RWPE2 (cell line): ENCODE results near the gene EXOC3L2.
A peak's percentile ranks its signal among the peaks of the same experiment; 100 is the strongest.

ENCODE experiments used
- ATAC-seq: fragments of 200-7000 bp; cut with Tn5 transposase; 3 replicates; pipeline ENCODE4 v1.9.1; 2021; ENCODE audit warnings: low read depth
- DNase-seq: peaks from one replicate; pipeline ENCODE4 v3.0.0-alpha.2; 2020; ENCODE audit warnings: low spot score
- H3K27ac ChIP-seq: fragments of 450-650 bp; 2 replicates; pipeline ENCODE4 v1.5.1; 2017; ENCODE audit warnings: mild to moderate bottlenecking; ENCODE audit not compliant: poor library complexity, severe bottlenecking
- H3K27me3 ChIP-seq: fragments of 250-450 bp; sonication (Bioruptor Pico); 2 replicates; pipeline ENCODE4 v1.5.1; 2021; ENCODE audit warnings: mild to moderate bottlenecking, moderate library complexity; ENCODE audit not compliant: insufficient read depth, poor library complexity, severe bottlenecking
- H3K36me3 ChIP-seq: fragments of 250-450 bp; sonication (Bioruptor Pico); 2 replicates; pipeline ENCODE4 v1.5.1; 2020; ENCODE audit warnings: low read depth, mild to moderate bottlenecking, moderate library complexity
- H3K4me1 ChIP-seq: fragments of 250-450 bp; sonication (Bioruptor Pico); 2 replicates; pipeline ENCODE4 v1.5.1; 2021; ENCODE audit warnings: mild to moderate bottlenecking, moderate library complexity; ENCODE audit not compliant: insufficient read depth, poor library complexity, severe bottlenecking
- H3K4me3 ChIP-seq: fragments of 250-450 bp; sonication (Bioruptor Pico); 2 replicates; pipeline ENCODE4 v1.5.1; 2021; ENCODE audit warnings: mild to moderate bottlenecking, moderate library complexity; ENCODE audit not compliant: severe bottlenecking
- H3K9me3 ChIP-seq: fragments of 250-450 bp; sonication (Bioruptor Pico); 2 replicates; pipeline ENCODE4 v1.5.1; 2021; ENCODE audit warnings: mild to moderate bottlenecking, moderate library complexity; ENCODE audit not compliant: severe bottlenecking
- TF ChIP-seq, protein P1 (sequence below): fragments of 450-650 bp; IDR thresholded peaks from one replicate; pipeline ENCODE4 v1.5.1; 2017; ENCODE audit warnings: mild to moderate bottlenecking, moderate library complexity; ENCODE audit not compliant: poor library complexity, severe bottlenecking

The EXOC3L2 gene

DNA sequence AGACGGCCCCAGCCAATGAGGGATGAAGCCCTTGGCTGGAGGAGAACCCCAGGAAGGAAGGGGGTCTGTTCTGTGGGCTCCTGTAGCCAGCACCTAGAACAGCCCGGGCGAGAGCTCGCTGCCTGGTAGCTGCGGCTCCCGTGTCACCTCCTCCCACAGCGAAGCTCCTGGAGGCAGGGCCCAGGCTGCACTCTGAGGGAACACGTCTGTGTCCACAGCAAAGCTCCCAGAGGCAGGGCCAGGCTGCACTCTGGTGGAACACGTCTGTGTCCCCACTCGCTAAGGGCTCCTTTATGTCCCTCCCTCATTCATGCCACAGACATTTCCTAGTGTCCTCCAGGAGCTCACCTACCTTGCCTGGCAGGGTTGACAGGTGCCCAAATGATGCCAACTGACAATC lies 75.6 kb downstream of the EXOC3L2 start:
- TF ChIP-seq, protein P1, sequence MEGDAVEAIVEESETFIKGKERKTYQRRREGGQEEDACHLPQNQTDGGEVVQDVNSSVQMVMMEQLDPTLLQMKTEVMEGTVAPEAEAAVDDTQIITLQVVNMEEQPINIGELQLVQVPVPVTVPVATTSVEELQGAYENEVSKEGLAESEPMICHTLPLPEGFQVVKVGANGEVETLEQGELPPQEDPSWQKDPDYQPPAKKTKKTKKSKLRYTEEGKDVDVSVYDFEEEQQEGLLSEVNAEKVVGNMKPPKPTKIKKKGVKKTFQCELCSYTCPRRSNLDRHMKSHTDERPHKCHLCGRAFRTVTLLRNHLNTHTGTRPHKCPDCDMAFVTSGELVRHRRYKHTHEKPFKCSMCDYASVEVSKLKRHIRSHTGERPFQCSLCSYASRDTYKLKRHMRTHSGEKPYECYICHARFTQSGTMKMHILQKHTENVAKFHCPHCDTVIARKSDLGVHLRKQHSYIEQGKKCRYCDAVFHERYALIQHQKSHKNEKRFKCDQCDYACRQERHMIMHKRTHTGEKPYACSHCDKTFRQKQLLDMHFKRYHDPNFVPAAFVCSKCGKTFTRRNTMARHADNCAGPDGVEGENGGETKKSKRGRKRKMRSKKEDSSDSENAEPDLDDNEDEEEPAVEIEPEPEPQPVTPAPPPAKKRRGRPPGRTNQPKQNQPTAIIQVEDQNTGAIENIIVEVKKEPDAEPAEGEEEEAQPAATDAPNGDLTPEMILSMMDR: no peak
- Histone ChIP-seq H3K9me3 (no peaks in the 10 kb centered on the region), H3K27me3 (no peaks in the 10 kb centered on the region), H3K27ac (no peak overlapping the region), H3K4me1 (no peaks in the 10 kb centered on the region), H3K4me3 (no peak overlapping the region), H3K36me3 (no peaks in the 10 kb centered on the region)
- ATAC-seq (no peak), DNase-seq (peak; percentile 52)

DNA sequence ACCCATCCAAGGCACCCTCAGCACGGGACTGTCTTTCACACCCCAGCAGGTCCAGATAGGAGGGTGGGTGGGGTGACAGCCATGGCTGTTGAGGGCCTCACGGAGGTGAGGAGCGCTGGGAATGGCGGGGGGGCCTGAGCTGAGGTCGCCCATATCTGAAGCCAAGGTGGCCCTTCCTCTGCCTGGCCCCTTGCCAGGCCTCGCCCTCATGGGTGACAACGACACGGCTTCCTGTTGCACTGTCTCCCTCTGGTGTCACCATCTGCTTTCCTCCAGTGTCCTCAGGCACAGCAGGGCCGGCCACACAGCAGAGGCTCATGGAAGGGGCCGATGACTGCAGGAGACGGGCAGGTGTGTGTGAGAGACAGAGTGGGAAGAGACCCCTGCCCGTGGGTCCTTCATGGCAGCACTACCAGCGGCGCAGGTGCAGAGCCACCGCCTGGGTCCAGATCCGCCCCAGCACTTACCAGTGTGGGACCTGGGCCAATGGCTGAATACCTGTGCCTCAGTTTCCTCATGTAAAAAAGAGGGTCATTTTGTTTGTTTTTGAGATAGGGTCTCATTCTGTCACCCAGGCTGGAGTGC lies 76.3 kb downstream of the EXOC3L2 start:
- ATAC-seq (no peak), DNase-seq (peak; percentile 50)
- H3K4me1 ChIP-seq: peaks cover 7% of the 10 kb centered on the region
- H3K27ac ChIP-seq: no peak overlapping the region
- no peaks in the 10 kb centered on the region for H3K36me3 ChIP-seq
- TF ChIP-seq, protein P1: no peak
- H3K9me3 ChIP-seq: no peaks in the 10 kb centered on the region
- H3K27me3 ChIP-seq: no peaks in the 10 kb centered on the region
- no peak overlapping the region for H3K4me3 ChIP-seq

DNA sequence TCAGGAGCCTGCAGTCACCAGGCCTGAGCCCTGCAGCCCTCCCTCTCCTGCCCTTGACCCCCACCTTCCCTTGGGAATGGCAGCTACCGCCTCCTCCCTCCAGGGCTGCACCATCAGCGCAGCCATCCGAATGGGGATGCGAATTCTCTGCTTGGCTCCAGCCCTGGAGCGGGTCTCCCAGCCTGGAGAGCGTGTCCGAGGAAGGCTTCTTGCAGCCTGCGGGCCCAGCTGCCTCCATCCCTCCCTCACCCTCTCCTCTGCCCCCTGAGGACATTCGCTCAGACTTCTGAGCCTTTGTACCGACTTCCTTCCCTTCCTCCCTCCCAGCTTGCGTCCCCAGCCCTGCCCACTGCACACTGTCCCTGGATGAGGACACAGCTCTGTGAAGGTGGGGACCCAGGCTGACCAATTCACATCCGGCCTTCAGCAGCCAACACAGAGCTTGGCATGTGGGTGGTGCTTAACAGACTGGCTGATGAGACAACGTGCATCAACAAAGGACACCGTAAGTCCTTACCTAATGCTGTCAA lies 78.4 kb downstream of the EXOC3L2 start:
- TF ChIP-seq, protein P1: no peak
- DNase-seq (no peak), ATAC-seq (no peak)
- Histone ChIP-seq H3K4me3 (no peak overlapping the region), H3K27ac (no peak overlapping the region), H3K9me3 (no peaks in the 10 kb centered on the region), H3K4me1 (peaks cover 21% of the 10 kb centered on the region), H3K36me3 (no peaks in the 10 kb centered on the region), H3K27me3 (no peaks in the 10 kb centered on the region)

DNA sequence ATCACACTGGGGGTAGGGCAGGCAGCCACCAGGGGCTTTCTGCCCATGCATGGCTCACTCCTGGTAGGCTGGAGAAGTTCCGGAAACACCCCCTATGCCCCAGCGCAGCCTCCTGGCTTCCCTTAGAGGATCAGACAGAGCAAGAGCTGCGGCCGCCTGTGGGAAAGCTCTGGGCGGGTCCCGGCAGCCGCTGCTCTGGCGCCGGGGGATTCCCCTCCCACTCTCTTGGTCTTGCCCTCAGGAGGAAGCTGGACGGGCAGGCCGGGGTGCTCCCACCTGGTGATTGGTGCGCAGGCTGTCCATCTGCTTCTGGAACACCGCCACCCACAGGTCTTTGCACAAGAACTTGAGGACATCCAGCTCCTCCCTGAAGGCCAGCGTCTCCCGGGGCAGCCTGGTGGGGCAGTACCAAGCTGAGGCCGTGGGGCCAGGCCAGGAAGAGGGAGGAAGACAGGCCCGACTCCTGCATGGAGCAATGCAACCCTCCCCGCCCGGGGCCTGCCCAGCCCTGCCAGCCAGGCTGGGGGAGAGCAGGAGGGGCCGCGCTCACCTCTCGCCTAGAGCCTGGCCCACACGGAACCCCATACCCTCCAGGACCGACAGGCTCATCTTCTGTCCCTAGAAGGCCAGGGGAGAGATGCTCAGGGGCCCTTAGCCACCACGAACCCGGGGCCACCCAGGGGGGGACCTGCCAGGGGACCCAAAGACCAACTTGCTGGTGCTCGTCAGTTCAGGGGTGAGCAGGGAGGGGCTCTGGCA lies 80.5 kb downstream of the EXOC3L2 start:
- no peak overlapping the region for H3K4me3 ChIP-seq
- no peaks in the 10 kb centered on the region for H3K27me3 ChIP-seq
- TF ChIP-seq, protein P1: peak; percentile 11
- DNase-seq: peak; percentile 92
- H3K36me3 ChIP-seq: no peaks in the 10 kb centered on the region
- H3K4me1 ChIP-seq: peaks cover 22% of the 10 kb centered on the region
- peak; percentile 65 for ATAC-seq
- H3K27ac ChIP-seq: no peak overlapping the region
- no peaks in the 10 kb centered on the region for H3K9me3 ChIP-seq
